GM12801 (cell line): ENCODE data around the gene PKIB.

Experiments used
- CTCF ChIP-seq: IDR thresholded peaks from one replicate; pipeline ENCODE4 v1.5.1; 2011; ENCODE audit warnings: control low read depth; ENCODE audit not compliant: insufficient read length; ENCODE audit errors: extremely low read depth

The PKIB gene

GRCh38 chr6:122730775-122731386 lies 120.7 kb downstream of the PKIB start:
- no peak for TF ChIP-seq CTCF

GRCh38 chr6:122733259-122733658 lies 123.1 kb downstream of the PKIB start:
- TF ChIP-seq CTCF, result no peak

GRCh38 chr6:122734529-122735395 lies 124.6 kb downstream of the PKIB start:
- no peak for TF ChIP-seq CTCF

GRCh38 chr6:122735582-122735981 lies 125.4 kb downstream of the PKIB start:
- no peak for TF ChIP-seq CTCF

GRCh38 chr6:122736163-122736562 lies 126.0 kb downstream of the PKIB start:
- no peak for TF ChIP-seq CTCF

GRCh38 chr6:122736616-122737015 lies 126.4 kb downstream of the PKIB start:
- no peak for TF ChIP-seq CTCF

- no peak for TF ChIP-seq CTCF
Measured at GRCh38 chr6:122740091-122740490, 129.9 kb downstream of the PKIB start.
